DOHH2 (cell line): Measurements from ENCODE around the gene ZFP82.

ENCODE experiments used
- H3F3A ChIP-seq: fragments of 200-600 bp; sonication (generic), shearing (Covaris generic); 2 replicates; pipeline ENCODE4 v1.6.0; 2016; ENCODE audit warnings: antibody characterized with exemption, mild to moderate bottlenecking; ENCODE audit not compliant: control insufficient read depth, insufficient read depth
- H3K27ac ChIP-seq: fragments of 200-600 bp; sonication (generic); 2 replicates; pipeline ENCODE4 v1.5.1; 2014; ENCODE audit warnings: low read depth, mild to moderate bottlenecking, low read length, moderate library complexity
- H3K27me3 ChIP-seq: fragments of 200-600 bp; sonication (generic); 2 replicates; pipeline ENCODE4 v1.6.1; 2014; ENCODE audit warnings: mild to moderate bottlenecking, low read length, mixed read lengths; ENCODE audit not compliant: control insufficient read depth
- H3K36me3 ChIP-seq: fragments of 200-600 bp; sonication (generic); 2 replicates; pipeline ENCODE4 v1.6.1; 2014; ENCODE audit warnings: mild to moderate bottlenecking, low read length, moderate library complexity, mixed read lengths; ENCODE audit not compliant: control insufficient read depth
- H3K4me1 ChIP-seq: fragments of 200-600 bp; sonication (generic); 2 replicates; pipeline ENCODE4 v1.6.1; 2014; ENCODE audit warnings: mild to moderate bottlenecking, low read length, mixed read lengths; ENCODE audit not compliant: control insufficient read depth
- H3K4me2 ChIP-seq: fragments of 200-600 bp; sonication (generic); 2 replicates; pipeline ENCODE4 v1.6.0; 2014; ENCODE audit warnings: mild to moderate bottlenecking, low read length, moderate library complexity
- H3K4me3 ChIP-seq: fragments of 200-600 bp; sonication (generic); 2 replicates; pipeline ENCODE4 v1.5.1; 2014; ENCODE audit warnings: mild to moderate bottlenecking, low read length, mixed read lengths
- H3K79me2 ChIP-seq: fragments of 200-600 bp; sonication (generic); 2 replicates; pipeline ENCODE4 v1.6.1; 2014; ENCODE audit warnings: mild to moderate bottlenecking, low read length, mixed read lengths; ENCODE audit not compliant: control insufficient read depth
- H3K9me2 ChIP-seq: fragments of 200-600 bp; sonication (generic); replicated peaks from 2 replicates; pipeline ENCODE4 v1.6.1; 2014; ENCODE audit warnings: mild to moderate bottlenecking, low read length, mixed read lengths; ENCODE audit not compliant: control insufficient read depth
- H3K9me3 ChIP-seq: fragments of 200-600 bp; sonication (generic); 2 replicates; pipeline ENCODE4 v1.6.1; 2014; ENCODE audit warnings: antibody characterized with exemption, low read length, mixed read lengths; ENCODE audit not compliant: control insufficient read depth, insufficient read depth
- H4K20me1 ChIP-seq: fragments of 200-600 bp; sonication (generic); 2 replicates; pipeline ENCODE4 v1.6.0; 2014; ENCODE audit warnings: low read depth, mild to moderate bottlenecking, antibody characterized with exemption, low read length, moderate library complexity; ENCODE audit not compliant: control insufficient read depth, insufficient read depth
- CTCF ChIP-seq: fragments of 200-600 bp; sonication (generic); IDR thresholded peaks from one replicate; pipeline ENCODE4 v1.5.1; 2014; ENCODE audit warnings: antibody characterized with exemption, mild to moderate bottlenecking, low read depth, low read length; ENCODE audit not compliant: poor library complexity, severe bottlenecking
- EZH2phosphoT487 ChIP-seq: fragments of 200-600 bp; sonication (generic); IDR thresholded peaks from 2 replicates; pipeline ENCODE4 v1.6.1; 2017; ENCODE audit warnings: borderline replicate concordance, mild to moderate bottlenecking, antibody characterized with exemption, low read length, moderate library complexity, mixed read lengths

The ZFP82 gene

GRCh38 chr19:36379510-36379819, 39.0 kb downstream of the ZFP82 start:
- Histone ChIP-seq H3K27ac (no peak overlapping the region), H3F3A (no peaks in the 10 kb centered on the region), H3K9me3 (peaks cover 5% of the 10 kb centered on the region), H3K4me2 (peak overlapping the region; percentile 74), H3K27me3 (no peaks in the 10 kb centered on the region), H4K20me1 (no peaks in the 10 kb centered on the region), H3K4me1 (peaks cover 12% of the 10 kb centered on the region), H3K4me3 (peak overlapping the region; percentile 96), H3K79me2 (no peaks in the 10 kb centered on the region), H3K36me3 (no peaks in the 10 kb centered on the region), H3K9me2 (no peaks in the 10 kb centered on the region)
- no peak for TF ChIP-seq CTCF
- TF ChIP-seq EZH2phosphoT487, result no peak

- TF ChIP-seq CTCF (peak; percentile 51), EZH2phosphoT487 (no peak)
- H3K27ac ChIP-seq, result peak within 1 kb of the TSS; percentile 29; the same call in 1 of the 2 replicates
- H3K4me3 ChIP-seq, result peak within 1 kb of the TSS; percentile 96
- peaks cover 12% of the 10 kb centered on the region for H3K4me1 ChIP-seq
- H3K36me3 ChIP-seq, result no peaks in the 10 kb centered on the region
- H3F3A ChIP-seq, result no peaks in the 10 kb centered on the region
- H3K4me2 ChIP-seq, result peak within 1 kb of the TSS; percentile 74
- H4K20me1 ChIP-seq, result no peaks in the 10 kb centered on the region
- peaks cover 5% of the 10 kb centered on the region for H3K9me3 ChIP-seq
- no peaks in the 10 kb centered on the region for H3K79me2 ChIP-seq
- no peaks in the 10 kb centered on the region for H3K27me3 ChIP-seq
- no peaks in the 10 kb centered on the region for H3K9me2 ChIP-seq
Observed at GRCh38 chr19:36378625-36379509, 39.6 kb downstream of the ZFP82 start, which contains the start of gene ZFP14. TSS of gene ZFP14 (minus strand) at chr19:36379201. CDS start at chr19:36367892, 11,309 bp downstream.

GRCh38 chr19:36377541-36378178, 40.8 kb downstream of the ZFP82 start:
- H3K4me1 ChIP-seq, result peaks cover 12% of the 10 kb centered on the region
- no peaks in the 10 kb centered on the region for H3K27me3 ChIP-seq
- peaks cover 5% of the 10 kb centered on the region for H3K9me3 ChIP-seq
- no peak overlapping the region for H3K27ac ChIP-seq
- no peaks in the 10 kb centered on the region for H3F3A ChIP-seq
- no peaks in the 10 kb centered on the region for H4K20me1 ChIP-seq
- H3K9me2 ChIP-seq, result no peaks in the 10 kb centered on the region
- H3K4me2 ChIP-seq, result peak overlapping the region; percentile 74
- peak overlapping the region; percentile 96 for H3K4me3 ChIP-seq
- no peaks in the 10 kb centered on the region for H3K79me2 ChIP-seq
- TF ChIP-seq CTCF (no peak), EZH2phosphoT487 (no peak)
- no peaks in the 10 kb centered on the region for H3K36me3 ChIP-seq
